22Rv1 (cell line): ENCODE results near the gene SEPTIN5.

Experiments used
- H3K27ac ChIP-seq: fragments of 450-650 bp; 2 replicates; pipeline ENCODE4 v1.5.1; 2017
- ZFX ChIP-seq: fragments of 450-650 bp; IDR thresholded peaks from 2 replicates; pipeline ENCODE4 v1.6.1; 2017; ENCODE audit warnings: antibody characterized with exemption, borderline replicate concordance
- TF ChIP-seq, protein P1 (sequence below): fragments of 450-650 bp; IDR thresholded peaks from 2 replicates; pipeline ENCODE4 v1.5.1; 2017; ENCODE audit warnings: mild to moderate bottlenecking

SEPTIN5 gene

DNA sequence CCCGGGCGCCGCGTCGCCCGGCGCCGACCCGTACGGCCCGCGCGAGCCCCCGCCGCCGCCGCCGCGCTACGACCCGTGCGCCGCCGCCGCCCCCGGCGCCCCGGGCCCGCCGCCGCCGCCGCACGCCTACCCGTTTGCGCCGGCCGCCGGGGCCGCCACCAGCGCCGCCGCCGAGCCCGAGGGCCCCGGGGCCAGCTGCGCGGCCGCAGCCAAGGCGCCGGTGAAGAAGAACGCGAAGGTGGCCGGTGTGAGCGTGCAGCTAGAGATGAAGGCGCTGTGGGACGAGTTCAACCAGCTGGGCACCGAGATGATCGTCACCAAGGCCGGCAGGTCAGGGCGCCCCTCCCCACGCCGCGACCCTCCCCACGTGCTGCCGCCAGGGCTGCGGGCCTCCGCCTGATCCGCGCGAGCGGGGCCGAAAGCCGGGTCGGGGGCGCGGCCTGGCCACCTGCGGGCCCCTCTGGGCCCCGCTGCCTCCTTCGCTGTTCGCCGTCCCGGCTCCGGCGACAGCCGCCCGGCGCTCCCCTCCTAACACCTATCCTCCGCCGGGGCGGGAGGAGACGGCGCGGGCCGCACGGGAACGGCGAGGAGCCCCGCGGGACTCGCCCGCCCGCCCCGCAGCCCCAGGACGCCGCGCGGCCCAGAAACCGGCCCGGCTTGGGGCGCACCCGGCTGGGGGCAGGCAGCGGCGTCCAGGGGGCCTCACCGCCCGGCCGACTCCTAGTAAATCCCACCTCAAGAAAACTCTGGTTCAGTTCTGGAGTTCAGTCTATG is 46.8 kb downstream of the SEPTIN5 start:
- H3K27ac ChIP-seq = no peak overlapping the region
- TF ChIP-seq, protein P1, sequence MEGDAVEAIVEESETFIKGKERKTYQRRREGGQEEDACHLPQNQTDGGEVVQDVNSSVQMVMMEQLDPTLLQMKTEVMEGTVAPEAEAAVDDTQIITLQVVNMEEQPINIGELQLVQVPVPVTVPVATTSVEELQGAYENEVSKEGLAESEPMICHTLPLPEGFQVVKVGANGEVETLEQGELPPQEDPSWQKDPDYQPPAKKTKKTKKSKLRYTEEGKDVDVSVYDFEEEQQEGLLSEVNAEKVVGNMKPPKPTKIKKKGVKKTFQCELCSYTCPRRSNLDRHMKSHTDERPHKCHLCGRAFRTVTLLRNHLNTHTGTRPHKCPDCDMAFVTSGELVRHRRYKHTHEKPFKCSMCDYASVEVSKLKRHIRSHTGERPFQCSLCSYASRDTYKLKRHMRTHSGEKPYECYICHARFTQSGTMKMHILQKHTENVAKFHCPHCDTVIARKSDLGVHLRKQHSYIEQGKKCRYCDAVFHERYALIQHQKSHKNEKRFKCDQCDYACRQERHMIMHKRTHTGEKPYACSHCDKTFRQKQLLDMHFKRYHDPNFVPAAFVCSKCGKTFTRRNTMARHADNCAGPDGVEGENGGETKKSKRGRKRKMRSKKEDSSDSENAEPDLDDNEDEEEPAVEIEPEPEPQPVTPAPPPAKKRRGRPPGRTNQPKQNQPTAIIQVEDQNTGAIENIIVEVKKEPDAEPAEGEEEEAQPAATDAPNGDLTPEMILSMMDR = no peak
- TF ChIP-seq ZFX = no peak

- TF ChIP-seq ZFX = no peak
- TF ChIP-seq, protein P1 = no peak
- no peak overlapping the region for H3K27ac ChIP-seq
Observed at GRCh38 chr22:19761725-19762567, 47.6 kb downstream of the SEPTIN5 start.

DNA sequence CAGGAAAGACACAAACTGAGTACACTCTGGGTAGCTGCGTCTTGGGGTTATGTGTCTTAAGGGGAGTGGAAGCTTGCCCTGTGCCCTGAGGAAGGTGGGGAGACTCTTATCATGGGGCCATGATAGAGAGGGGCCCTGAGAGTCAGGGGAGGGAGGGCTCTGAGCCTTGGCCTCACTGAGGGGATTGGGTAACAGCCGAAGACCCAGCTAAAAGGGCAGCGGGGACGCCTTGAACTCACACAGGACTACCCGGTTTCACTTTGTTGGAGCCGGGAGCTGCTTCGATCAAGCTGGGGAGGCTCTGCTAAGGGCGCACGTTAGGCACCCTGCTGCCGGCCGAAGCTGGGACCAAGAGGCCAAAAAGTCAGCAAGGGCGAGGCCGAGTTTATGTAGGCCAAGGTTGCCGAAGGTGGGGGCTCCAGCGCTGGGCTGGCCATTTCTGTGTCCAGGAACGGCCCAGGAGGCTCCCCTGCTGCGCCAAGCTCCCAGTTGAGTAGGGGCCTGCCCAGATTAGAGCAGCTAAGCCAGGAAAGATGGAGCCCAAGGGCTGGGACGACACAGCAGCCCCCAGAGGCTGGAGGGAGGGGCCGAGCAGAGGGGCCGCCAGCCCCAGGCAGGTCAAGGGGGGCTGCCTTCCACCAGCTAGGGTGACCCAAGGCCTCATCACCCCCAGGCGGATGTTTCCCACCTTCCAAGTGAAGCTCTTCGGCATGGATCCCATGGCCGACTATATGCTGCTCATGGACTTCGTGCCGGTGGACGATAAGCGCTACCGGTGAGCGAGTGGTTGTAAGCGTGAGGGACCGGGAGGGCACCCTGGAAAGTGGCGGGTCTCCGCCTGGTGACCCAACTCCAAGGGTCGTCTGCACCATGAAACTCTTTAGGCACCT is 48.5 kb downstream of the SEPTIN5 start:
- no peak for TF ChIP-seq ZFX
- TF ChIP-seq, protein P1 = no peak
- H3K27ac ChIP-seq = no peak overlapping the region

- TF ChIP-seq ZFX = no peak
- TF ChIP-seq, protein P1 = no peak
Observed at GRCh38 chr22:19763458-19764298, 49.4 kb downstream of the SEPTIN5 start.

DNA sequence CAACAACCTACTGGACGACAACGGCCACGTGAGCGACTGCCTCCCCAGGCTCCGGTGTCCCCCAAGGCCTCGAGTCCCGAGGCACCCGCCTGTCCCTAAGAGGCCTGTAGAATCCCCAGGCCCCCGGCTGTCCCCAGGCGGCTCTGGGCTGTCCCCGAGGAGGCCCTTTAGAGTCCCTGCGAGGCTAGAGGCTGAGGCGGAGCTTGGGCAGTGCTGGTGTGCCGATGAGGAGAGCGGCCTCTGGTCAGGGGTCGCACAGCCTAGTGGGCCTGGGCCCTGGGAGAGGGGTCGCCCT is 49.9 kb downstream of the SEPTIN5 start:
- H3K27ac ChIP-seq = no peak overlapping the region
- TF ChIP-seq ZFX = no peak
- TF ChIP-seq, protein P1 = no peak

More at GRCh38 chr22:19763458-19764298, 49.4 kb downstream of the SEPTIN5 start:
- H3K27ac ChIP-seq = no peak overlapping the region

DNA sequence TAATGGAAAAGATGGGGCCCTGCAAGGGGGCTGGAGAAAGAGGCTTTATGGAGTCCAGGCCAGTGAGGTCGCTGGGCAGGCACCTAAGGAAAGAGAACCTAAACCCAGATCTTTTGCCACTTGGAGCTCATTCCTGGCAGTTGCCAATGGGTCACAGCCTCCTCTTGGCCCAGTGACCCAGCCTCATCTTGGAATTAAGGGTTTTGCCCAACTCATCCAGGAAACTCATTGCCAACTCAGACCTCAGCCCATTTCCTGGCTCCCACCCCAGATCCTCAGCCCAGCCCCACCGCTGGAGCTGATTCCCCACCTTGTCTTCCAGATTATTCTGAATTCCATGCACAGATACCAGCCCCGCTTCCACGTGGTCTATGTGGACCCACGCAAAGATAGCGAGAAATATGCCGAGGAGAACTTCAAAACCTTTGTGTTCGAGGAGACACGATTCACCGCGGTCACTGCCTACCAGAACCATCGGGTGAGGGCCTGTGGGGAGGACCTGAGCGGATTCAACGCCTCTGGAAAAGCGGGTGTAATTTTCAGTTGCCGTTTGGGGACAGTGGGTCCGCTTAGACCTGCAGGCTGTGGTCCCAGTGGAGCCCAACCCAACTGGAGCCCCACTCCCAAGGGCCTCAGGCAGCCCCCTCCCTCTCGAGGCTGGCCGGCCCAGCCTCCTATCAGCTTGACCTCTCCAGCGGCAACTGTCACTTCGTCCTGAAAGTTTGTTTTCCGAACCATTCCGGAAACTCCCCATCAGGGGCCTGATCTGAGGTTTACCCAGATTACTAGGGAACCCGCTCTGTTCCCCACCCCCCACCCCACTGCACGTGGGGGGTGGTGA is 50.6 kb downstream of the SEPTIN5 start:
- H3K27ac ChIP-seq = no peak overlapping the region
- no peak for TF ChIP-seq ZFX
- TF ChIP-seq, protein P1 = no peak
